ENCODE measurements around the gene CCDC102B.

DNA sequence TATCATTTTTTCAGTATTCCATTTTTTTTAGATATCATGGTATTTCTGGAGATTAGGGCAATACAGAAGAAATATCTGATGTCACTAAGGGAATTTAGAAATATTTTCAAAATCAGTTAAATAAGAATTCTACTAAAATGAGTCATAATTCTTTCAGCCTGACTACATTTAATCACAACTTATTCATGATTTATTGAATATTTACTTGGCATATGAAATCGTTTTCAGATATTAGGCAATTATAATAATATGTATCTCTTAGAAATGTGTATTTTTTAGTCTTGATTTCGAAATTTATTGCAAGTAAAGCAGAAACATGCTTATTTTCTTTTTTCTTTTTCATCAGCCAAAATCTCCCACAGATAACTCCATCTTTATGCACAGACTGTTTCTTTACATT, 142.2 kb downstream of the CCDC102B start:
- TF ChIP-seq, protein P1, sequence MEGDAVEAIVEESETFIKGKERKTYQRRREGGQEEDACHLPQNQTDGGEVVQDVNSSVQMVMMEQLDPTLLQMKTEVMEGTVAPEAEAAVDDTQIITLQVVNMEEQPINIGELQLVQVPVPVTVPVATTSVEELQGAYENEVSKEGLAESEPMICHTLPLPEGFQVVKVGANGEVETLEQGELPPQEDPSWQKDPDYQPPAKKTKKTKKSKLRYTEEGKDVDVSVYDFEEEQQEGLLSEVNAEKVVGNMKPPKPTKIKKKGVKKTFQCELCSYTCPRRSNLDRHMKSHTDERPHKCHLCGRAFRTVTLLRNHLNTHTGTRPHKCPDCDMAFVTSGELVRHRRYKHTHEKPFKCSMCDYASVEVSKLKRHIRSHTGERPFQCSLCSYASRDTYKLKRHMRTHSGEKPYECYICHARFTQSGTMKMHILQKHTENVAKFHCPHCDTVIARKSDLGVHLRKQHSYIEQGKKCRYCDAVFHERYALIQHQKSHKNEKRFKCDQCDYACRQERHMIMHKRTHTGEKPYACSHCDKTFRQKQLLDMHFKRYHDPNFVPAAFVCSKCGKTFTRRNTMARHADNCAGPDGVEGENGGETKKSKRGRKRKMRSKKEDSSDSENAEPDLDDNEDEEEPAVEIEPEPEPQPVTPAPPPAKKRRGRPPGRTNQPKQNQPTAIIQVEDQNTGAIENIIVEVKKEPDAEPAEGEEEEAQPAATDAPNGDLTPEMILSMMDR (IDR thresholded peaks at IDR 0.05; ENCODE audit: insufficient read depth, low read length, poor library complexity, severe bottlenecking) = no peak
- no peak for TF ChIP-seq EZH2phosphoT487 (conservative IDR thresholded peaks at IDR 0.05; ENCODE audit: low read length)

Measured in SU-DHL-6 (cell line).